Measurements from ENCODE around the gene HERC2. TPM values are rescaled to one million over a fixed set of nuclear protein-coding genes. Genes with fewer than 3 reads are reported as not detected.
"Not testable (repeated sequence)": the region's sequence is repeated elsewhere in the genome, so short reads cannot be mapped to it uniquely, and the experiment has no call there.

The HERC2 gene
- total RNA-seq, 1 donor from 2014 or later: 39.0 TPM

DNA sequence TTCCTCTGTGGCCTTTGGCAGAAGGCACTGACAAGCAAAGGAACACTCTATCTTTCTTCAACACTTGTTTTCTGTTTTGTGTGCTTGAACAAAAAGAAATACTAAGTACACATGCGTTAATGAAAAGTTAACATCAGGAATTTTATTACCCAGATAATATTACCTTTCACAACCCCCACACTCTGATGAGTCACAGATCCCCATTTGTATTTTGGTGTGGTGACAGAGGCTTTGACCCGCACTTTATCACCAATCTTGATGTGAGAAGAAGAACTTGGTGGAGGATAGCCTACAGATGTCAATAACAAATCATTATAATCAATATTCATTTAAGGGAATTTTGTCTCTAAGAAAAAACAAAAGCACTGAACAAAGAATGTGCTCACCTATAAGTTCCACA lies 123.8 kb downstream of the HERC2 start:
- intact Hi-C loops (cut with DNase I); DNase-seq (ENCODE audit: missing footprints); ATAC-seq: not testable (repeated sequence)

DNA sequence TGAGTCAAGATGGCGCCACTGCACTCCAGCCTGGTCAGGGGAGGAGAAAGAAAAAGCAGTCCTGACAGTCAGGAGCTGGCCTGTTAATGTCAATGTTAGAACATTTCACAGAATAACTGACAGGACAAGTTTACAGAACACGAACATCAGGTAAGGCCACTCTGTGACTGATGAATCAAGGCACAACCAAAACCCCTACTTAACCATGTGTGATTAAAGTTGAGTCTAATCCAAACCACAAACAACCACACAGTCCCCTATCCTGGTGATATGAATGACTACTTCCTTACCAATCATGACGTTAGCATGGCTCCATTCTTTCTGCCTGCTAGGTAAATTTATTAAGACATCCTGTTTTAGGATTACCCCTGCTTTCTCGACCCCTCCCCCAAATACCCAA lies 124.3 kb downstream of the HERC2 start:
- intact Hi-C loops (cut with DNase I); ATAC-seq; DNase-seq (ENCODE audit: missing footprints): not testable (repeated sequence)

DNA sequence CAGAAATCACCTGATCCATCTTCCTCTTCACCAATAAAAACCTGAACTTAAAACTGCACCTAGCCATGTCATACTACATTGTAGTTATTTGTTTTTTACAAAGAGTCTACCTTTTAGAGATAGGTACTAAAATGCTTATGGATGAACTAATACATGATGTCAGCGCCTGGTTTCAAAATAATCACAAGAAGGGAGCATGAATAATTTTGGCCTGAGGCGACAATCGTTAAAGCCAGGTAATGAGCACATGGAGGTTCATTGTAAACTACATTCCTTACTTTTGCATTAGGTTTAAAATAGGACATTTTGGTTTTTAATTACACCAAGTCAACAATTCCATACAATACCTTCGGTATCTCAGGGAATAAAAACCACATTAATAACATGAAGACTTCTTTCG lies 125.4 kb downstream of the HERC2 start:
- intact Hi-C loops (cut with DNase I); ATAC-seq; DNase-seq (ENCODE audit: missing footprints): not testable (repeated sequence)

DNA sequence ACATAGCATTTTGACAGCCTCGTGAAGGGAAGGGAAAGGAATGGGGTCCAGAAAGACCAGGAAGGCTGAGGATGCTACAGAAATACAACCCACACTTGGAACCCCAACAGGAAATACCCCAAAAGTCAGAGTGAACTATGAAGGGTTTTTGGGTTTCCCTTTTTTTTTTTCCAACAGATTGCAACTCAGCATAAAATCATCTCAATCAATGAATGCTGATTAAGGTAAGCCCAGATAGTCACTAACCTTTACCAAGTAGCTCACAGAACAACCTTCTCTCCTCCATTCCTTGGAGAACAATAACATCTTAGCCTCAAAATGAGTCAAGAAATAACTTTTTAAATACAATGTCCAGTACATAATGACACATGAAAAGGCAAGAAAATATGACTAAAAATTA lies 129.2 kb downstream of the HERC2 start:
- DNase-seq (ENCODE audit: missing footprints): no peak
- no peak for ATAC-seq
- intact Hi-C loops (cut with DNase I): no loop called here

DNA sequence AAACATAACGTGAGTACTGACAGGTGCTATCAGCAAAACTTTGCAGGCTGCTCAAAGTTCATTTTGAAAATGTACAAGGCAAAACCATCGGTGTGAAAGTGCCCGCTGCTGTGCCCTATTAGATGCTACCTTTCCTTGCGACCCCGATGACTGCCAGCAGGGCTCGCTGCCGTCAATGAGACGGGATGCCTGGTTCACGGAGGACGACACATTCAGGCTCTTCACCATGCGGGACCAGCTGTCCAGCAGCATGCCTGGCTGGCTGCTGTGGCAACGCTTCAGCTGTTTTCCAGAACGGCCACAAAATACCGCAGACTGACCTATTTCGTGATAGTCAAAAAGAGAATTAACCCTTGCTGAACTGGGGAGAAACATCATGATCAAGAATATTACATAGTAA lies 130.1 kb downstream of the HERC2 start:
- DNase-seq (ENCODE audit: missing footprints) (peak; percentile 77), ATAC-seq (peak; percentile 88)
- intact Hi-C loops (cut with DNase I): no loop called here

DNA sequence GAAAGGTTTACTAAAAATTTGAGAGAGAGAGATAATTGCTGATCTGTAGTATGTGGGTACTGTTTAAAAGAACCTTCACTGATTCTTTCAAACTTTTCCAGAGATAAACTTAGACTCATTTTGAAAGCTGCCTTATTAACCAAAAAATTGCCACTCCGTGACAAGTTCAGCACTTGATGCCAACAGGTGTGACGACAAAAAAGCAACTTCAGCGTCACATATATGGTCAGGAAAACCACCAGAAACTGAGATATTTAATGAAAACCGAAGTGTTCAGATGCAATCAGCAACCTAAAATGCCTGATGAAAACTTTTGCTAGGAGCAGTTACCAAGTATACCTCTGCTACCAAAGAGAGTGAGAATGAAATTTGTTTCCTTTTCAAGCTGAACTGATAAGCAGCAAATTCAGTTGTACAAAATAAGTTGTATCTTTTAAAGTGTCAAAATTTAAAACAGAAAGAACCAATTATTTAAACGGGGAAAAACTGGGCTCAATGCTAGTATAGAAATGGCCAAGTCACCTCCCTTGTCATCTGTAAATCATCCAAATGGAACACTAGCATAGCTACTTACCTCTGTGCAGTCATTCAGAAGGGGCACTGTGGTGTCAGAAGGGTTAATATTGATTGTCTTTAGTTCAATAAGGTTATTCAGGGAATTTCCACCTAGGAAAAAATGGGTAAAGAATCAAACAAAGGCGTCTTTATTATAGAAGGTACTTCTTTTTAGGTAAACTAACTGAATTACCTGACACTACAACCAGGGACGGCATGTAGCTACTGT lies 131.4 kb downstream of the HERC2 start:
- intact Hi-C loops (cut with DNase I): no loop called here
- DNase-seq (ENCODE audit: missing footprints): no peak
- ATAC-seq: no peak

DNA sequence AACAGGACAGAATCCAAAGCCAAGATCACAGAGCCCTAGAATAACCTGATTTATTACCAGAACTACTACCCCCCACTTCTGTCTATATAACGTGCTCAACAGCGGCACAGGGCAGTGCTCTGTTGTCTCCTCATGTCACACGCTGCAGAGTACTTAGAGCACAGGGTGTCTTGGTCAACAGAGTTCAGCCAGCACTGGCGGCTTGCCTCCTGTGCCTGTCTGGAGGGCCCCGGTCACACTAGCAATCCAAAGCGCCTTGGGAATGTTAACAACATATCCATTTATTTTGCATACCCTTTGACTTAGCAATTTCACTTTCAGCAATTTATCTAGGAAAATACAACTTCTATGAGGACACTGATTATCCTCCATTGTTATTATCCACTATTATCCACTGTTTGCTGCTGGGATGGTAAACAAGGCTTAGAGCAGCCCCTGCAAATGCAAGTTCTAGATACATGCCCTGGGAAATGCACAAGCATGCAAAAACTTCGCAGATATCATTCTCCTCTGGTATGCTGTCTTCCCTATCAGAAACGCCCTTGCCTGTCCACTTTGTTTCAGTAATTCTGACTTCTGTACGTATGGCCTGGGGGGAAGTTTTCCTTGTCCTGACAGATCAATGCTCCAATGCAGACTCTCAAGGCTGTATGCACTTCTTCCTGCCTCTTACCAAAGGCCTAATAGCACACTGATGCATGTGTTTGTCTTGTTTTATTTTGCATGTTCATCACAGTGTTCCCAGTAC lies 136.7 kb downstream of the HERC2 start:
- DNase-seq (ENCODE audit: missing footprints) (peak; percentile 75), ATAC-seq (peak; percentile 97)
- intact Hi-C loops (cut with DNase I): loop anchor here (5.0 kb wide), 1 partner anchor 58 kb away; no protein-coding TSS in a partner anchor

DNA sequence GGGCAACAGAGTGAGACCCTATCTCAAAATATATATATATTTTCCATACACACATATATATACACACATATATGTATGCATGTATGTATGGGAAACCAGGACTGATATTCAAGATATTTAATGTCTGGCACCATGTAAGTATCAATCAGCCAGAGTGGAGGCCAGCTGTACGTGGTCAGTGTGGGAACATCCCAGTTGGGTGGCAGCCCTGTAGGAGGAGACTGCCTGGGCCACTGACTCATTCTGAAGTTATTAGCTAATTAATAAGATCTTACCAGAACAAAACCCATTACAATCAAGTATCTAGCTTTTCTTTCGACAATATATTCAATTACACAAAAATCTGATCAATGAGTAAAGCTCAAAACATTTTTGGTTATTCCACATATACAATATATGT lies 137.8 kb downstream of the HERC2 start:
- DNase-seq (ENCODE audit: missing footprints) (no peak), ATAC-seq (no peak)
- intact Hi-C loops (cut with DNase I): no loop called here

DNA sequence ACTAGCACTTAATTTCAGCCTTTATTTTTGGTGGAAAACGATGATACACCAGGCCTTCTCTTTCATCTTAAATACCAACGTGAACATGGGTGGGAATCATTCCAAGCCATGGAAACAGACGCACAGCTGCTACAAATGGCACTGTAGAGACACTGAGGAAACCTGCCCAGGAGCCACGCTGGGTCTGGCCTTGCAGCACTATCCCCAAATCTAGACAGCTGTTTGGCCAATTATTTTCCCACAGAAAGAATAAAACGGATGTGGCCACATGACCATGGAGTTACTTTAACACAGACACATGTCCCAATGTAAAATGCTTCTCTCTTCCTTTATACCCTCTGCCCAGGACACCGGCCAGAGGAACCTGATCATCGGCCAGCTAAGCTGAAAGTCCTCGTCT lies 139.2 kb downstream of the HERC2 start:
- ATAC-seq (no peak), DNase-seq (ENCODE audit: missing footprints) (no peak)
- intact Hi-C loops (cut with DNase I): no loop called here

DNA sequence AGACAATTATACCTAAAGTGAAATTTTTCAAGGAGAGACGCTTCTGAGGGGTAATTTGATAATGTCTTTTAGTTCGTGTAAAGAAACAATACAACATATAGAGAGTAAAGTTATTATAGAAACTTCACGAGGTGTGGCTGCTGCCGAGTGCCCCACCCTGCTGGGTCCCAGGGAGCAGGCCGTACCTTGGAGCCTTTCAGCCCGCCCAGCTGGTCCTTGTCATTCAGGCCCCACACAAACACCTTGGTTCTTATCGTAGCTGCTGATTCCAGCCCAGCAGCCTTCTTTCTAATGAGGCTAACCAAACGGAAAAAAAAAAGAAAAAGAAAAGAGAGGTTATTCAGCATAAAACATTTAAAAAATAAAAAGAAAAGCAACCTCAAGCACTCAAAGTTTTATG lies 139.8 kb downstream of the HERC2 start:
- intact Hi-C loops (cut with DNase I): no loop called here
- ATAC-seq (no peak), DNase-seq (ENCODE audit: missing footprints) (no peak)

DNA sequence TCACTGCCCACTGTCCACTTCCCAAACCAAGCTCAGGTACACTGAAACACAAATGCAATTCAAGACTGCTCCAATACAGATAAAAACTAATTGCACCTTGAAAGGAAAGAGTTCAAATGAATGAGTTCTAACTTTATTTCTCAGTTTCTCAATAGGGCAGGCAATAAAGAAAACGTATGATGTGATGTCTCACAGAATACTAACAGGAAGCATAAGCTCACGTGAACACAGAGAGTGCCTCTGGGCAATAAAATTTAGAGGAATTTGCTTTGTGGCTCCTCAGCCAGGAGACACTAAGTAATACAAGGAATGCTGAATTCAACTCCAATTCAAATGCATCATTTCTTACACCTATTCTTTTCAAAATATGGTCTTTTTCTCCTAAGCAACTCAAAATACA lies 140.6 kb downstream of the HERC2 start:
- no peak for ATAC-seq
- DNase-seq (ENCODE audit: missing footprints): no peak
- intact Hi-C loops (cut with DNase I): no loop called here

DNA sequence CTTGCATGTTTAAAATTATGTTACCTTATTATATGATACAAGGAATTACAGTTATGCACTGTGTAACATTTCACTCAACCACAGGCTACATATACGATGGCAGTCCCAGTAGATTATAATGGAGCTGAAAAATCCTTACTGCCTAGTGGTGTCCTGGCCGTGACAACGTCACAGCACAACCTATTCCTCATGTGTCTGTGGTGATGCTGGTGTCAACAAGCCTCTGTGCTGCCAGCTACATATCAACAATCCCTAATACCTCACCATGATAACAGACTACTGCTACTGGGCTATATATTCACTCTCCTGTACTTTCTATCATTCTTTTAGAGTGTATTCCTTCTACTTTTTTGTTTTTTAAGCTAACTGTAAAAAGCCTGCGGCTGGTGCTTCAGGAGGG lies 142.7 kb downstream of the HERC2 start:
- ATAC-seq (peak; percentile 83), DNase-seq (ENCODE audit: missing footprints) (no peak)
- intact Hi-C loops (cut with DNase I): no loop called here

DNA sequence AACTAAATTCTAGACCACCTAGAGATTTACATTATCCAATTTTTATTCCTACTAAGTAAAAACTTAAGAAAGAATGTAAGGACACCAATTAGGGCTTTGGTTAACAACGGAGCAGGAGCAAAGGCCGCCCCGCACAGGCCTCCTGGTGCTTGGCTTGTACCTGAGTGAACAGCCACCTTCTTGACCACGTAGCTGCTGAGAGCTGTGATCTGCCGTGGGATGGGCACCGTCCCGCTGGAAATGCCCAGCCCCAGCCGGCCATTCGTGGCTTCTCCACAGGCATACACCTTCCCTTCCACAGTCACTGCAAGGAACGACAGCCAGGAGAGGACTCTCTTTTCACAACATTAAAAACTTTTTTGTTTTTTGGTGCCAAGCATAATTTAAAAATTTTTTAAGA lies 143.3 kb downstream of the HERC2 start:
- intact Hi-C loops (cut with DNase I): no loop called here
- DNase-seq (ENCODE audit: missing footprints): no peak
- ATAC-seq: no peak

DNA sequence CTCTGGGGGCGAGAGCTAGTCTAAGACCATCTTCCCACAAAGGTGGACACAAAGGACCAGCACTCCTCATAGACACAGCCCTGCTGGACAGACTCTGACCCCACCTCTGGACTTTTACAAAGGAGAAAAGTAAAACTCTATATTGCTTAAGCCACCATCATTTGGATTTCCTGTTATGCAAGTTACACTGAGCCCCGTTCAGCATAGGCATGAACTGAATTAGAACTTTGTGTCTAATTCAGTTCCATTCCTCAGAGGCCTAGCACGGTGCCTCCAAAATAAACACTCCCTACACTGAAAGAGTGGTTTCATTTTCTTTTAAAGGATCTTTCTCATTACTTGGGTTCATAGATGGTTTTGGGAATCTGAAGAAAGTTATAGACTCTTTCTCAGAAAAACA lies 143.7 kb downstream of the HERC2 start:
- no peak for DNase-seq (ENCODE audit: missing footprints)
- ATAC-seq: no peak

DNA sequence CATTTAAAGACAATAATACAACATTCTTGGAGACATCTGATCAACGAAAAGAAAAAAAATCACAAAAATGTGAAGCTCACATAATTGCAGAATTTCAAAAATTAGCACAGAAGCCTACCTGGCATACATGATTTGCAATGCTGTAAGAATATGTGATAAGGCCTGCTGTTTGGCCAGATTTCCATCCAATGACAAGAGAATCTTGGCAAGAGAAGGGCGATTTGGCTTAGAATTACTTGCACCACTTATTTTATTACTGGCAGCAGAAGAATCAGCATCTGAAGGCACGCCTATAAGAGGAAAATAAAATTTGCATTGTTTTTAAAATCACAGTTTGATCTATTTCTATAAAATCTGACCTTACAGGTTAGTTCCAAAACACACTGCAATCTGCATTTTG lies 152.6 kb downstream of the HERC2 start:
- intact Hi-C loops (cut with DNase I): no loop called here
- DNase-seq (ENCODE audit: missing footprints): no peak
- ATAC-seq: no peak

More for the DNA sequence above, 143.7 kb downstream of the HERC2 start:
- intact Hi-C loops (cut with DNase I): no loop called here

DNA sequence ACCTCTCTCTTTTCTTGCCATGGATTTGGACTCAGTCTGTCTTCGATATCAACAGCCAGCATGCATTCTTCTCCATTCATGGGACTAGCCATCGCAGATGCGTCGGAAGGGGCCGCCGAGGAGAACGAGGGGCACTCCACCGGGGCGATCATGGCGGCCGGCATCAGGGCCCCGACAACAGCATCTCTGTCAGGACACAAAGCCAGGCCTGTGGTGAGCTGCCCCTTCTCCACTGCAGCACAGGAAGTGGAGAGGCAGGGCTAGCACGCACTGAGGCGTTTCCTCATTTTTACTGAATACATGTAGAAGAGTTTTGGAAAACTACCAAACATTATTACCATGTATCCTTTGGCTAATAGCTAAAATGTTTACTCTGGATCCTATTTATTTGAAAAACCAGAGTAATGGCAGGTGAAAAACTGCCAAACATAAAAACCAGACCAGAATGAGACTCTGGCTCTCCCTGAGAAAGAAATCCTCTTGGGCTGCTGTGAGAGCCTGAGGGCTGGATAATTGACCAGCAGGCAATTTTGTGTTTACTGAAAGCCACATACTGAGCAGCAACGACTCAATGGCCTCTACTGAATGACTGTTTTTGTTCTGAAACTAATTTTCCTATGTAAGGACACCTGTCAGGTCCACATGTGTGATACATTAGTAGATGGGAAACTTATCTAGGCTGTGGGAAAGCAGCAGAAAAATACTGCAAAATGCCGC lies 153.4 kb downstream of the HERC2 start:
- ATAC-seq; DNase-seq (ENCODE audit: missing footprints); intact Hi-C loops (cut with DNase I): not testable (repeated sequence)

DNA sequence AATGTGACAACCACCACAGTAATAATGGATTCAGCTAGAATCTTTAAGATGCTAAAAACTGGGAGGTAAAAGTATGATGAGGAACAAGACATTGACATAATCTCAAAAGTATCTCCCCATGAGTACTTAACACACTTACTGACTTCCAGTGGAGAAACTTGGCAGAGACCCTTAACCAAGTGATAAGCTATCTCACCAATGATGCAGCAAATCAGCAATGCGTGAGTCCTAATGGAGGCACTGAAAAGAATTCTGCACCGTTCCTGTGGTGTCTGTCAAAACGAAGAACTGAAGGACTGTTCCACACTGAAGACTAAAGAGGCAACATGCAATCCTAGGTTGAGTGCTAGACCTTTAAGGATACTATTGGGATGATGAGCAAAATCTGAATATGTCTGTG lies 154.9 kb downstream of the HERC2 start:
- ATAC-seq: no peak
- intact Hi-C loops (cut with DNase I): no loop called here

DNA sequence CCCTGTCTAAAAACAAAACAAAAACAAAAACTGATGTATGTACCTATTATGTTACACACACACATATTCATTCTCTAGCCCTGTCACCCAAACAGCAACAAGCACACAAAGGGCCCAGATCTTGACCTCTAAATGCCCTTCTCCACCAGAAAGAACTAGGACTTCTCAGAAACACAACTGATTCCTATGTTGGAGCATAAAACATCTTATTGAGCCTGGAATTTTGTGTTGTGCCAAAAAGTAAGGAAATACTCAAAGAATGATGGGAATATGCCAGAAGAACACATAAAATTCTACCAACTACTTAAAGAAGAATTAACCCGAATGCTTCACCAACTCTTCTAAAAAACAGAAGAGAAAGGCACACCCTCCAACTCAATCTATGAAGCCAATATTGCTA lies 156.2 kb downstream of the HERC2 start:
- intact Hi-C loops (cut with DNase I): no loop called here
- DNase-seq (ENCODE audit: missing footprints): no peak
- no peak for ATAC-seq

More for the DNA sequence above, 154.9 kb downstream of the HERC2 start:
- no peak for DNase-seq (ENCODE audit: missing footprints)

DNA sequence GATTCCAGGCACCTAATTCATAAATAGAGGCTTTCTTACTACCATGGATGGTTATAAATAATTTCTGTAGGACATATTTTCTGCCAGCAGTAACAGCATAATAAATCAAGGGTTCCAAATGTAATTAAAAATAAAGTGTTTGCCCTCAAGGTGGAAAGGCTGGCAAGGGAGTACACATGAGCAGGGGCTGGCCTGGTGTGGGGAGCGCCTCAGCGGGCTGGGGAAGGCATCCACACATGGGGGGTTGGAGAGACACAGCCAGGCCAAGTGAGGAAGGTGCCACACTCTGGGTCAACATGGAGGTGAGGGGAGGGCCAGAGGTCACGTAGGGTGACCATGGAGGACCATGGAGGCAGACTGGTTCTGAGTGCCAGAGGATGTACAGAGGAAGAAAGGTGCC lies 157.1 kb downstream of the HERC2 start:
- DNase-seq (ENCODE audit: missing footprints): no peak
- intact Hi-C loops (cut with DNase I): no loop called here
- ATAC-seq: no peak

DNA sequence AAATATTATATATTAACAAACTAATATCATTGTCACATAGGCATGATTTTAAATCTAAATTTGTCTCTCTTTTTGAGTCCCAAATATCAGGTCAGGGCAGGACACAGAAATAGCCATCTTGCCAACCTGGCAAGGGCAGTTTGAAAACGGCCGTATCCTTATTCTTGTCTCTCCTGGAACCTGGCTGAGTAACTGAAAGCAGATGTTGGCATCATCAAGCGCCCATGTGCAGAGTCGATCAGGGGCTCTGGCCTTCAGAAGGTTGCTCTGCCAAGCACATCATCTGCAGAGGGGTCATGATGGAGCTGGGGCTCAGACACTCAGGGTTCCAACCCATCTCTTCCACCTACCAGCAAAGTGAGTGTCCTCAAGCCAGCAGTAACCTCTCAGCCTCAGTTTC lies 167.7 kb downstream of the HERC2 start:
- DNase-seq (ENCODE audit: missing footprints): no peak
- intact Hi-C loops (cut with DNase I): no loop called here
- ATAC-seq: peak; percentile 66
